Measurements from ENCODE around the gene MYO7A.

Gene MYO7A

DNA sequence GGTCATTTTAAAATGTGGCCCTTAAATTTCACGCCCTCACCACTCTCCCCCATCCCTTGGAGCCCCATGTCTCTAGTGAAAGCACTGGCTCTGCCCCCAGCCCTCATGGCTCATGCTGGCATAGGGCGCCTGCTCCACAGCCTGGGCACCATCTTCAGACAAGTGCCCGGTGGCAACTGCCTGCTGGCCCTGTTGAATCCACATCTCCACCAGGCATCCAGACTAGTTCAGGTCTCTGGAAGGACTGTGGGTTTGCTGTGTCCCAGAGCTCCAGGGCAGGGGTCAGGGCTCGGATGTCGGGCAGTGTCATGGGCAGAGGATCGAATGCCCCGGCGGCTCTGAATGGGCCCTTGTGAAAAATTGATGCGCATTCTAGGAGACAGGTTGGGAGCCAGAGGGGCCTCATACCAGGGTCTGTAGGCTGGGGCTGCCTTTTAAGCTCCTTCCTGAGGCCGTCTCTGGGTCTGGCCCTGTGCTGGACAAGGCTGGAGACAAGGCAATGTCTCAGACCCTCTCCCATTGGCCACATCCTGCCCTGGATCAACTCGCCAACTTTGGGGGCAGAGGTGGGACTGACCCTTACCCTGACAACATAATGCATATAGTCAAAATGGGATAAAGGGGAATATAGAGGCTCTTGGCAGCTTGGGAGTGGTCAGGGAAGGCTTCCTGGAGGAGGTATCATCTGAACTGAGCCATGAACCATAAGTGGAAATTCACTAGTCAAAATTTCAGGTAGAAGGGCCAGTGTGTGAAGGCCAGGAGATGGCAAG is 1.2 kb downstream of the MYO7A start:
- no peak for DNase-seq

- no peak for DNase-seq
Observed at GRCh38 chr11:77129842-77130756, 2.1 kb downstream of the MYO7A start.

- no peak for DNase-seq
Observed at GRCh38 chr11:77130763-77131513, 2.9 kb downstream of the MYO7A start.

- no peak for DNase-seq
Observed at GRCh38 chr11:77131560-77131959, 3.5 kb downstream of the MYO7A start.

DNA sequence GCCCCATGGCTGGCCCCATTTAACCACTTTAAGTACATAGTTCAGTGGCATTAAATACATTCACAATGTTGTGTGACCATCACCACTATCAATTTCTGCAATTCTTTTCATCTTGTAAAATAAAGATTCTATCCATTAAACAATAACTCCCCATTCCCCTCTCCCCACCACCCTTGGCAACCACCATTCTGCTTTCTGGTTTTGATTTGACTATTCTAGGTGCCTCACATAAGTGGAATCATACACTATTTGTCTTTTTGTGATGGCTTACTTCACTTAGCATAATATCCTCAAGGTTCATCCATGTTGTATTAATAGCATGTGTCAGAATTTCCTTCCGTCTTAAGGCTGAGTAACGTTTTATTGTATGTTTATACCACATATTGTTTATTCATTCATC is 7.0 kb downstream of the MYO7A start:
- DNase-seq = no peak

GRCh38 chr11:77136074-77136473 is 8.0 kb downstream of the MYO7A start:
- no peak for DNase-seq

GRCh38 chr11:77136784-77137420 is 8.9 kb downstream of the MYO7A start:
- DNase-seq = no peak

DNA sequence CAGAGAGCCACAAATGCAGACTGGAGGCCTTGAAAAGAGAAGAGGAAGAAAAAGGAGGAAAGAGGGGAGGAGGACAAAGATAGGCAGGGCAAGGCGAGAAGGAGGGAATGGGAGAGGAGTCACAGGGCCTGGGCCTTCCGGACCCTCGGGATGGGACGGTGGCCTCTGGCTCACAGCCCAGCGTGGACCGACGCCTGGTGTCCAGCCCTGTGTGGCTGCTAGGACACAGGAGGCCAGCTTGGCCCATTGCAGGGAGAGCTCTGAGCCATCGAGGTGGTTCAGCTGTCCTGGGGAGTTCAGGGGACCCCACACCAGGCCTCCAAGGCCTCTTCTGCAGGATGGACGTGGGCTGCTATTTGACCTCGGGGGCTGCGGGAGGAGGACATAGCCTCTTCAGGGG is 9.4 kb downstream of the MYO7A start:
- DNase-seq = no peak

- no peak for DNase-seq
Observed at GRCh38 chr11:77138106-77138649, 10.1 kb downstream of the MYO7A start.

DNA sequence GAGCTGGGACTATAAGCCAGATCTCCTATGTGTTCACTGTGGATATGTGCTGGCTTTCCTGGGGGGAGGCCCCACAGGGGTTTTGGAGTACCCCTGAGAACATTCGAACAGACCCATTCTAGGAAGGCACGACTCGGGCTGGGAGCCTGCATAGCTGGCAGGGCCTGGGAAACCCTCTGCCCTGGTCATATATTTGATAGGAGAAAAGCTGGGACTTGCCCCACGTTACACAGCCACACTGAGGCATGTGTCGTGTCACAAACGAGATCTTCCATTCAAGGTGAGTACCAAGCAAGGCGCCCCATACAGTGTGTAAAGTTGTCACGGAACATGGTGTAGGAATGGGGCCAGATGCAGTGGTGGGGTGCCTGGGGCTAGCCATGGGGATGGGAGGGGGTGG is 11.2 kb downstream of the MYO7A start:
- no peak for DNase-seq

DNA sequence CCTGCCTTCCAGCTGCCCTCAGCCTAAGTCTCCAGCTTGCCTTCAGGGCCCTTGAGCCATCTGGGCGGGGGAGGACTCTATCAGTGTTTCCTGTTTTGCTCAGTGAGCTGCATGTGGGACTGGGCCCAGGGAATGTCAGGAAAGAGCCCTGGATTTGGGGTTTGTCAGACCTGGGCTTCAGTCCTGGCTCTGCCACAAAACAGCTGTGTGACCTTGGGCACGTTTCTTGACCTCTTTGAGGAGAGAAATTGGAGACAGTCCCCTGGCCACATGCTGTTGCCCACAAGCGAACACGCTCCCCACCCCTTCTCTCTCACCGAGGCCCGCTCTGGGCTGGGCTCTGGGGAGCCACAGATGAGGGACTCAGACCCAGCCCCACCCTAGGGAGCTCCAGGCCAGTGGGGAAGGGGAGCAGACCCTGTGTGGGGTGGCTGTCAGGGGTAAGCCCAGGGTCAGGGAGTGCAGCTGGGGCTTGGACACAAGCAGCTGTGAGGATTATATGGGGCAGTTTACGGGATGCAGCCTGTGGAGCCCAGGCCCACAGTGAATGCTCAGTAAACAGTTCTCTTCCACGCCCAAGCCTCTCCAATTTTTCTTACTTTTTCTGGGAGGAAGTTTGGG is 12.3 kb downstream of the MYO7A start:
- no peak for DNase-seq

DNA sequence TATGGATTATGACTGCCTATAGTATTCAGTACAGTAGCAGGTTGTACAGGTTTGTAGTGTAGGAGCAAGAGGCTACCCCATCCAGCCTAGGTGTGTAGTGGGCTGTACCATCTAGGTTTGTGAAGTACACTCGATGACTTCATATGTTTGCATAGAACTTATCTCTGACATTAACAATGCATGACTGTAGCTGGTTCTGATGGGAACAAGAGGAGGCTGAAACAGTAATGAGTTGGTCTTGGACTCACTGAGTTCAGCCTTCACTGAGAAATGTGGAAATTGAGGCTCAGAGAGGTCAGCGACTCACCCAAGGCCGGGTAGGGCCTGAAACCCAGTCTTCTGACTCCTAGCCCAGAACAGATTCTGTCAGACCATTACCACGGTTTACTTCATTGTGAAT is 13.0 kb downstream of the MYO7A start:
- DNase-seq = no peak

GRCh38 chr11:77141475-77141874 is 13.4 kb downstream of the MYO7A start:
- no peak for DNase-seq

GRCh38 chr11:77142091-77142975 is 14.3 kb downstream of the MYO7A start:
- DNase-seq = no peak

DNA sequence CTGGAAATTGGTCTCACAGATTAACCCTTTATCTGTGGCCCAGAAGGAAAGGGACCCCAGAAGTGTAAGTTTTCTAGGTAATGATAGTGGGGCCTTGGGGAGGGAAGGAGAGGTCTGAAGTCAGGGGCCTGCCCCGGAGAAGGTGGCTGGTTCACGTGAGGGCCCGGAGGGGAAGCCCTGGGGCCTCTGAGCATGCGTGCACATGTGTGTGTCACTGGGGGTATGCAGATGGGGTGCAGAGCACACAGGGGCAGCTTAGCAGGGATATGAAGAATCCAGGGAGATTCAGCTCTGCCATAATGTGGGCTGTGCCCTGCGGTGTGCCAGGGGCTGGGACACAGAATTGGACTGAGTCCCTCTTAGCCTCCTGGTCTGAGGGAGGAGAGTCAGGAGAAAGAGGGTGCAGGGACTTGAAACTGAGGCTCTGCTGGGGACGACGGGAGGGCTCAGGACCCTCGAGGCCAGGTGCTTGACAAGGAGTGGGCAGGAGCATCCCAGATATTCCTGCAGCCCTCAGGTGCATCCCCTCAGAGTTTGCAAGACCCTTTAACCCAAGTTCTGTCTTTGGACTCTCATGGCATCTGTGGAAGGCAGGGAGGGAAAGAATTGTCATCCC is 15.5 kb downstream of the MYO7A start:
- no peak for DNase-seq

GRCh38 chr11:77144196-77144856 is 16.3 kb downstream of the MYO7A start:
- no peak for DNase-seq

DNA sequence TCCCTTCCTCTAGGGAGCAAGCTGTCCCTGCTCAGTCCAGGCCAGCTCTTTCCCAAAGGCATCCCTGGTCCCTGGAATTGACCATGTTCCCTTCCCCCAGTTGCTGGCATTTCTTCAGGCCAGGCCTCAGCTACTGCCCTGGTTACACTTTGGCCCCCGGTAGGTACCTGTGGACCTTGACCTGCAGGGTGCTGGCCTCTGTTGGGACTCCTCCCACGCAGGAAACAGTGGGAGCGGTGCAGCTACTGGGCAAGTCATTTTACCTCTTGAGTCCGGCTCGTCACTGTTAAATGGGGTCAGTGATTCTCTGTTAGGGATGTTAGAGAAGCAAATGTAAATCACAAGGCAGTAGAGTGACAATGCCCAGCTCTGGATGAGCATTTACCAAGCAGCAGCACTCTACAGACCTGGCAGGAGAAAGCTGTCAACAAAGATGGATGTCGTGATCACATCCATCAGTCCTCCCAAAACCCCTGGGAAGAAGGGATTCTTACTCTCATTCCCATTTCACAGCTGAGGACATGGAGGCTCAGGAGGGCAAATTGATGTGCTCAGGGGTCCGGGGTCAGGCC is 16.9 kb downstream of the MYO7A start:
- no peak for DNase-seq

- DNase-seq = no peak
Observed at GRCh38 chr11:77146261-77147035, 18.4 kb downstream of the MYO7A start.

GRCh38 chr11:77147036-77147315 is 18.9 kb downstream of the MYO7A start:
- DNase-seq = no peak

Data from NCI-H1436 (cell line).